ENCODE results near the gene BRSK2.

The BRSK2 gene

DNA sequence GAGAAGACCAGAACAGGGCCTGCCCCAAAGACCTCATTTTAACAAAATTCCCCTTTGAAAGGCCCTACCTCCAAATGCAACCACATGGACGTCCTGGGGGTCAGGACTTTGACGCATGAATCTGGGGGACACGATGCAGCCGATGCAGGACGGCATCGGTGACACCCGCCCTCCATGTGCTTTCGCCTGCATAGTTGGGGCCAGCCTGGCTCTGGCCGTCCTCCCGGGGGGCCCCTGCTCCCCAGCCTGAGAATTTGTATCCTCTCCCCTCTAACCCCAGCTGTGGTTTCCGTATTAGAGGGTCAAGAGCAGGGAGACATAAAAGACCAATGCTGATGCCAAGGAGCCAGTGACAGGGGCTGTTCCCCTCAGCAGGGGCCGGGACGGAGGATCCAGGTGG, 18.4 kb upstream of the BRSK2 start:
- TF ChIP-seq, protein P1, sequence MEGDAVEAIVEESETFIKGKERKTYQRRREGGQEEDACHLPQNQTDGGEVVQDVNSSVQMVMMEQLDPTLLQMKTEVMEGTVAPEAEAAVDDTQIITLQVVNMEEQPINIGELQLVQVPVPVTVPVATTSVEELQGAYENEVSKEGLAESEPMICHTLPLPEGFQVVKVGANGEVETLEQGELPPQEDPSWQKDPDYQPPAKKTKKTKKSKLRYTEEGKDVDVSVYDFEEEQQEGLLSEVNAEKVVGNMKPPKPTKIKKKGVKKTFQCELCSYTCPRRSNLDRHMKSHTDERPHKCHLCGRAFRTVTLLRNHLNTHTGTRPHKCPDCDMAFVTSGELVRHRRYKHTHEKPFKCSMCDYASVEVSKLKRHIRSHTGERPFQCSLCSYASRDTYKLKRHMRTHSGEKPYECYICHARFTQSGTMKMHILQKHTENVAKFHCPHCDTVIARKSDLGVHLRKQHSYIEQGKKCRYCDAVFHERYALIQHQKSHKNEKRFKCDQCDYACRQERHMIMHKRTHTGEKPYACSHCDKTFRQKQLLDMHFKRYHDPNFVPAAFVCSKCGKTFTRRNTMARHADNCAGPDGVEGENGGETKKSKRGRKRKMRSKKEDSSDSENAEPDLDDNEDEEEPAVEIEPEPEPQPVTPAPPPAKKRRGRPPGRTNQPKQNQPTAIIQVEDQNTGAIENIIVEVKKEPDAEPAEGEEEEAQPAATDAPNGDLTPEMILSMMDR (IDR thresholded peaks at IDR 0.05; ENCODE audit: control insufficient read depth, insufficient read depth, low read depth, low read length, missing control alignments), result no peak
- no peak for DNase-seq (ENCODE audit: low read depth)
- H3K4me3 ChIP-seq (ENCODE audit: control insufficient read depth, low read depth, low read length), result no peak overlapping the region

DNA sequence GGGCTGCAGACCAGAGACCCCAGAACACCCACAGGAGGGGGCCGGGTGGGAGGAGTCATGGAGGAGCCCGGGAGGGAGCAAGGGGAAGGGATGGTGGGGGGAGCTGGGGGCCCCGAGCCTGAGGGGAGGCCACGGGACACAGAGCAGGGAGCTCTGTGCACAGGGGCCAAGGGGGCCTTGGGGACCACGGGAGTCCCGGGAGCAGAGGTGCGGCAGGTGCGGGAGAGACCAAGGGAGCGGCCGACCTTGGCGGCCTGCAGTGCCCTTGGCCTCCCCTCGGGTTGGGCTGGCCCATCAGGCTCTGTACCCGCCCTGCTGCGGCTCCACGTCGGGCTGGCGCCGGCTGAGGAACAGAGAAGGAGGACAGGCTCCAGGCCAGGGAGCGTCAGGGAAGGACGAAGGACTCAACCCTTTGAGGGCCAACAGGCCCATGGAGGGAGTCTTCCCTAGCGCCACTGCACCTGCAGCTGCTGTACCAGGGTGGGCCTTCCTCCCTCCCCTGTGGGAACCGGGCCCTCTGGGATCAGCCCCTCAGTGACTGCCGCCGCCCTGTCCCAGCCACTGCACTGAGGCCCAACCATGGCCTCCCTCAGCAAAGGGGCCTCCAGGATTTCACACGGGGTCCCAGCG, 17.8 kb upstream of the BRSK2 start:
- TF ChIP-seq, protein P1 (IDR thresholded peaks at IDR 0.05; ENCODE audit: control insufficient read depth, insufficient read depth, low read depth, low read length, missing control alignments), result no peak

DNA sequence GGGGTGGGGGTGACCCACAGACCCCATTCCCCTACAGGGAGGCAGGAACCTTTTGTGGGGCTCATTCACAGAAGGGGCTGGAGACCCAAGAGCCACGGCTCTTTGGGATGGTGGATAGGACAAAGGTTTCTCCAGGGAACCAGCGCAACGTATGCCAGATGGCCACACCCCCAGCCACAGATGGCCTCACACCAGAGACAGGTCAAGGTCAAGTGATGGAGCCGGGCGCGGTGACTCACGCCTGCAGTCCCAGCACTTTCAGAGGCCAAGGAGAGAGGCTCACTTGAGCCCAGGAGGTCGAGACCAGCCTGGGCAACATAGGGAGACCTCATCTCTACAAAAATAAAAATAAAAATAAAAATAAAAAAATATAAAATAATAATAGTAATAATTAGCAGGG, 17.1 kb upstream of the BRSK2 start:
- TF ChIP-seq, protein P1 (IDR thresholded peaks at IDR 0.05; ENCODE audit: control insufficient read depth, insufficient read depth, low read depth, low read length, missing control alignments), result no peak
- no peak for DNase-seq (ENCODE audit: low read depth)
- no peak overlapping the region for H3K4me3 ChIP-seq (ENCODE audit: control insufficient read depth, low read depth, low read length)

More for the DNA sequence above, 17.8 kb upstream of the BRSK2 start:
- DNase-seq (ENCODE audit: low read depth), result no peak
- no peak overlapping the region for H3K4me3 ChIP-seq (ENCODE audit: control insufficient read depth, low read depth, low read length)

- DNase-seq (ENCODE audit: low read depth), result no peak
- no peak overlapping the region for H3K4me3 ChIP-seq (ENCODE audit: control insufficient read depth, low read depth, low read length)
- TF ChIP-seq, protein P1 (IDR thresholded peaks at IDR 0.05; ENCODE audit: control insufficient read depth, insufficient read depth, low read depth, low read length, missing control alignments), result no peak
These were observed 16.1 kb upstream of the BRSK2 start for GRCh38 chr11:1373536-1374214.

DNA sequence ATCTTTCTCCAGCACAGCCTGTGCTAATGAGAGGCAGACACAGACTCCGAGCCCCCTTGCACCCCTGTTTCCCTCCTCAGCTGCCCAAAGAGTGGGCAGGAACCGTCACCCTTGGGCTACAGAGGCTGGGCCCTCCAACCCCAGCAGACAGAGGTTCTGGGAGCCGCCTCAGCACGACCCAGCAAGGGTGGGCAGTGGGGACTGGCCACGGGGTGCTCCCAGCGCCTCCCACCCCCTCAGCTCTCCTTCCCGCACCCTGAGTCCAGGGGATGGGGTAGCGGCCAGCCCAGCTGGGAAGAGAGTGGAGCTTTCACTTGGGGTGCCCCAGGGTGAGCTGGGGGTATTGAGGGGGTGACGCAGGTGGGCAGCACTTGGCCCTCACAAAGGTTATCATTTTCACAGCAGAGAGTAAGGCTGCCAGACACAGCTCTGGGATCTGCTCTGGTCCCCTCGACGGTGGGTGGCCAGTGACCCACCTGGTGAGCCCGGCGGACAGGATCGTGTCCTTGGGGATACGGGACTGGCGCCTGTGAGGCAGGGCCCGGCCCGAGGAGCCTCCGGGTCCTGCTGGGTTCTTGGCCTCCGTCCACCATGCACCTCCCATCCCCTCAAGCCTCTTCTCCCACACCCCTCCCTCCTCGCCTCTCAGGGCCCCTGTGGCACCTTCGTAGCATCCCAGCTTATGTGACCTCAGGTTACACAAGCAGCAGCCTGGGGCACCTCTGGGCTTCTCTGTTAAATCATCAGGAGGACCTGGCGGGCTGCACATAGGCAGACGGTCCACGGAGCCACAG, 14.4 kb upstream of the BRSK2 start:
- no peak for DNase-seq (ENCODE audit: low read depth)
- TF ChIP-seq, protein P1 (IDR thresholded peaks at IDR 0.05; ENCODE audit: control insufficient read depth, insufficient read depth, low read depth, low read length, missing control alignments), result no peak
- no peak overlapping the region for H3K4me3 ChIP-seq (ENCODE audit: control insufficient read depth, low read depth, low read length)

GRCh38 chr11:1375955-1376258, 13.8 kb upstream of the BRSK2 start:
- DNase-seq (ENCODE audit: low read depth), result no peak
- H3K4me3 ChIP-seq (ENCODE audit: control insufficient read depth, low read depth, low read length), result no peak overlapping the region
- TF ChIP-seq, protein P1 (IDR thresholded peaks at IDR 0.05; ENCODE audit: control insufficient read depth, insufficient read depth, low read depth, low read length, missing control alignments), result no peak
